ENCODE data around the gene ZCCHC17.
A peak's percentile ranks its signal among the peaks of the same experiment; 100 is the strongest.

GRCh38 chr1:31387612-31388011 is 90.8 kb downstream of the ZCCHC17 start:
- no peak for TF ChIP-seq MAX (IDR thresholded peaks at IDR 0.05; ENCODE audit: insufficient read depth, insufficient read length)
- no peak for TF ChIP-seq POLR2AphosphoS5 (IDR thresholded peaks at IDR 0.05; ENCODE audit: insufficient read depth, low read depth, low read length)
- no peak for TF ChIP-seq POLR2A (IDR thresholded peaks at IDR 0.05; ENCODE audit: low read depth, low read length)
- no peak for TF ChIP-seq CTCF (IDR thresholded peaks at IDR 0.05; ENCODE audit: extremely low read depth in 1 of 2, insufficient read depth in 1 of 2, low read depth in 1 of 2, low read length in 2 of 2)
- no peak for TF ChIP-seq MYC (IDR thresholded peaks at IDR 0.05; ENCODE audit: low read depth, low read length)
- peak; percentile 19 for TF ChIP-seq JUN (IDR thresholded peaks at IDR 0.05; ENCODE audit: borderline replicate concordance, insufficient read depth, insufficient read length, low read depth)

All from endothelial cell of umbilical vein (primary cell).